AG09309 (cell line): Measurements from ENCODE around the gene MAP3K4.

Source experiments
- DNase-seq: peaks from one replicate; pipeline ENCODE4 v3.0.0-alpha.2; 2010; ENCODE audit warnings: low read depth
- H3K4me3 ChIP-seq: 2 replicates; pipeline ENCODE4 v1.5.1; 2011; ENCODE audit warnings: mild to moderate bottlenecking, low read depth, low read length, moderate library complexity; ENCODE audit not compliant: control insufficient read depth
- CTCF ChIP-seq: IDR thresholded peaks from 2 replicates; pipeline ENCODE4 v1.5.1; 2011; ENCODE audit warnings: mild to moderate bottlenecking, low read depth, low read length, inconsistent platforms; ENCODE audit not compliant: insufficient read depth, control insufficient read depth; ENCODE audit errors: missing control alignments

The MAP3K4 gene

GRCh38 chr6:160992061-160992979, 751 bp downstream of the MAP3K4 start:
- peak; percentile 70 for TF ChIP-seq CTCF
- peak overlapping the region; percentile 70 for H3K4me3 ChIP-seq
- no peak for DNase-seq

GRCh38 chr6:160992980-160993314, 1.4 kb downstream of the MAP3K4 start:
- H3K4me3 ChIP-seq: no peak overlapping the region
- TF ChIP-seq CTCF: no peak
- no peak for DNase-seq

GRCh38 chr6:160995271-160995670, 3.7 kb downstream of the MAP3K4 start:
- no peak for TF ChIP-seq CTCF
- DNase-seq: no peak
- H3K4me3 ChIP-seq: no peak overlapping the region

GRCh38 chr6:160996131-160996601, 4.6 kb downstream of the MAP3K4 start:
- TF ChIP-seq CTCF: no peak
- no peak for DNase-seq
- no peak overlapping the region for H3K4me3 ChIP-seq

GRCh38 chr6:160998217-160998616, 6.6 kb downstream of the MAP3K4 start:
- no peak overlapping the region for H3K4me3 ChIP-seq
- no peak for DNase-seq
- no peak for TF ChIP-seq CTCF

GRCh38 chr6:160998766-160999165, 7.2 kb downstream of the MAP3K4 start:
- no peak overlapping the region for H3K4me3 ChIP-seq
- DNase-seq: no peak
- no peak for TF ChIP-seq CTCF
